HepG2 (cell line): ENCODE results near the gene GLG1. TPM values are rescaled to one million over a fixed set of nuclear protein-coding genes. Genes with fewer than 3 reads are reported as not detected.
A peak's percentile ranks its signal among the peaks of the same experiment; 100 is the strongest.
"Not testable (repeated sequence)": the region's sequence is repeated elsewhere in the genome, so short reads cannot be mapped to it uniquely, and the experiment has no call there.

ENCODE experiments used
- ATAC-seq: fragments of 200-7000 bp; cut with Tn5 transposase; 3 replicates; pipeline ENCODE4 v1.9.1; 2020; ENCODE audit warnings: mild to moderate bottlenecking, moderate library complexity
- BruUV-seq: library from RNA; stranded (reverse); fragments of 400-500 nt; replicated peaks from 2 replicates; lab custom pipeline; 2021; lab: Mats Ljungman, UMichigan
- CTCF ChIA-PET: fragments of 300-600 bp; formaldehyde crosslinking; extraction: SDS; loops from one replicate; lab custom pipeline; 2021; ENCODE audit warnings: low total read pairs, inconsistent platforms, low intra/inter-chr PET ratio; lab: Yijun Ruan, JAX
- POLR2A ChIA-PET: fragments of 350-600 bp; sonication (Branson Sonifier 250); formaldehyde crosslinking; loops from one replicate; lab custom pipeline; 2020; ENCODE audit warnings: antibody characterized with exemption, inconsistent platforms; lab: Yijun Ruan, JAX
- DNase-seq: peaks from one replicate; pipeline ENCODE4 v3.0.0-alpha.2; 2015; ENCODE audit warnings: low spot score
- FAIRE-seq: peaks from 3 replicates; lab custom pipeline; 2011; peaks lifted over from hg19 to GRCh38; lab: Jason Lieb, UNC
- H2AFZ ChIP-seq: one replicate; pipeline ENCODE4 v1.6.1; 2011; ENCODE audit warnings: low read length, inconsistent platforms
- H3K27ac ChIP-seq: fragments of 300-600 bp; 3 replicates; pipeline ENCODE4 v1.8.0; 2011; ENCODE audit warnings: mixed run types, mild to moderate bottlenecking, mixed read lengths, low read length, inconsistent platforms; ENCODE audit not compliant: insufficient read depth; ENCODE audit errors: extremely low read length
- H3K27me3 ChIP-seq, 2 experiments: fragments of 200-600 bp in 1 of 2; 2 replicates in 1 of 2; 3 replicates in 1 of 2; pipeline versions ENCODE4 v1.6.0 to v1.8.0; 2011; ENCODE audit warnings: low read length in 2 of 2, mild to moderate bottlenecking in 2 of 2, moderate library complexity in 2 of 2, inconsistent platforms in 1 of 2; ENCODE audit not compliant: insufficient read depth in 2 of 2, control insufficient read depth in 1 of 2
- H3K36me3 ChIP-seq, 2 experiments: fragments of 200-600 bp in 1 of 2; replicated peaks in 1 of 2; 2 replicates in 1 of 2; 3 replicates in 1 of 2; pipeline versions ENCODE4 v1.5.1 to v1.8.0; 2011; ENCODE audit warnings: low read length in 2 of 2, inconsistent platforms in 1 of 2; ENCODE audit not compliant: insufficient read depth in 2 of 2, control insufficient read depth in 1 of 2
- H3K4me1 ChIP-seq: 2 replicates; pipeline ENCODE4 v1.5.1; 2012; ENCODE audit warnings: low read length, inconsistent platforms; ENCODE audit not compliant: insufficient read depth
- H3K4me2 ChIP-seq: 2 replicates; pipeline ENCODE4 v1.6.0; 2011; ENCODE audit warnings: low read depth, low read length, inconsistent platforms
- H3K4me3 ChIP-seq, 3 experiments: fragments of 200-600 bp in 1 of 3; sonication (generic), shearing (Covaris generic) in 1 of 3; replicated peaks in 1 of 3; 2 replicates each; pipeline ENCODE4 v1.5.1; 2011 to 2016; ENCODE audit warnings: low read length in 3 of 3, inconsistent platforms in 2 of 3, low read depth in 2 of 3, mild to moderate bottlenecking in 2 of 3, control low read depth in 1 of 3, mixed read lengths in 1 of 3; ENCODE audit not compliant: insufficient read depth in 1 of 3
- H3K79me2 ChIP-seq: one replicate; pipeline ENCODE4 v1.6.1; 2011; ENCODE audit warnings: low read length, inconsistent platforms; ENCODE audit not compliant: insufficient read depth
- H3K9ac ChIP-seq: 2 replicates; pipeline ENCODE4 v1.6.0; 2011; ENCODE audit warnings: mild to moderate bottlenecking, low read depth, low read length, inconsistent platforms; ENCODE audit not compliant: insufficient read depth
- H3K9me3 ChIP-seq: 2 replicates; pipeline ENCODE4 v1.5.1; 2012; ENCODE audit warnings: mild to moderate bottlenecking, low read length
- H4K20me1 ChIP-seq: 2 replicates; pipeline ENCODE4 v1.6.0; 2011; ENCODE audit warnings: inconsistent platforms, mild to moderate bottlenecking, low read length, moderate library complexity; ENCODE audit not compliant: insufficient read depth
- CC2D1A ChIP-seq: sonication (generic); formaldehyde crosslinking; IDR thresholded peaks from 2 replicates; pipeline ENCODE4 v1.8.1; 2023; ENCODE audit warnings: mild to moderate bottlenecking, missing genetic modification reagents
- DRAP1 ChIP-seq: IDR thresholded peaks from 2 replicates; pipeline ENCODE4 v1.6.1; 2016; ENCODE audit warnings: missing genetic modification reagents, missing compliant biosample characterization
- EP300 ChIP-seq, 3 experiments: sonication (generic) in 1 of 3; formaldehyde crosslinking in 1 of 3; IDR thresholded peaks; 2 replicates each; pipeline versions ENCODE4 v1.5.1 to v1.6.1; 2011 to 2020; ENCODE audit warnings: low read depth in 2 of 3, low read length in 2 of 3, borderline replicate concordance in 1 of 3, improper control_type of control experiment in 1 of 3, mild to moderate bottlenecking in 1 of 3, missing genetic modification reagents in 1 of 3, moderate library complexity in 1 of 3
- GTF2F1 ChIP-seq: fragments of 150-350 bp; IDR thresholded peaks from 2 replicates; pipeline ENCODE4 v1.6.1; 2014; ENCODE audit warnings: low read length
- MAFF ChIP-seq: IDR thresholded peaks from 2 replicates; pipeline ENCODE4 v1.6.1; 2011; ENCODE audit warnings: low read depth, low read length, improper control_type of control experiment
- MAFK ChIP-seq, 2 experiments: IDR thresholded peaks in 1 of 2; conservative IDR thresholded peaks in 1 of 2; 2 replicates each; pipeline ENCODE4 v1.6.1; 2011; ENCODE audit warnings: improper control_type of control experiment in 2 of 2, low read length in 2 of 2
- WGBS: methylation state at CpG from one replicate; pipeline ENCODE4 v1.1.6; 2017; ENCODE audit warnings: low lambda C conversion rate; 5-methylcytosine and 5-hydroxymethylcytosine counted together
- in situ Hi-C: cut with HindIII; loops from 2 replicates; pipeline ENCODE4 v1.10.0; 2017; ENCODE audit warnings: low pct_unique_long_range_greater_than_20kb; ENCODE audit not compliant: extremely low pct_ligation_motif_present
- intact Hi-C: fragments of 100-400 bp; cut with micrococcal nuclease; formaldehyde crosslinking; loops from one replicate; pipeline ENCODE4 v1.10.0; 2022; ENCODE audit not compliant: unreplicated experiment
- polyA plus RNA-seq, 8 experiments: library from polyadenylated mRNA; depleted of rRNA in 3 of 8; stranded (reverse) in 7 of 8; unstranded in 1 of 8; fragments of >200 nt; fragmentation: Illumina TruSeq in 4 of 8; extraction: Trizol in 4 of 8; gene quantifications; 2 replicates each; pipeline versions ENCODE4 v1.2.1 to v1.2.3, GENCODE V29; 2011 to 2016; ENCODE audit warnings: low read depth in 4 of 8, missing spikeins in 1 of 8, mixed read lengths in 1 of 8; ENCODE audit not compliant: insufficient read depth in 1 of 8
- total RNA-seq, 5 experiments: library from RNA; depleted of rRNA; stranded (reverse); fragments of >200 nt; fragmentation: Illumina TruSeq; extraction: Trizol; gene quantifications; 2 replicates each; pipeline ENCODE4 v1.2.3, GENCODE V29; 2016; ENCODE audit warnings: low read depth in 1 of 5
- TF ChIP-seq, protein P1 (sequence below): sonication (generic); formaldehyde crosslinking; conservative IDR thresholded peaks from 2 replicates; pipeline ENCODE4 v1.8.0; 2022; ENCODE audit warnings: low read depth, missing genetic modification reagents
- TF ChIP-seq, protein P2 (sequence below), 2 experiments: sonication (generic) in 1 of 2; formaldehyde crosslinking in 1 of 2; IDR thresholded peaks; 2 replicates each; pipeline versions ENCODE4 v1.4.0 to v1.6.1; 2018 to 2020; ENCODE audit warnings: missing genetic modification reagents in 2 of 2, borderline replicate concordance in 1 of 2, low read depth in 1 of 2, mild to moderate bottlenecking in 1 of 2, missing biosample characterization in 1 of 2

The GLG1 gene
- total and polyA plus RNA-seq, 2 of the 13 experiments (the other 11 are each of a cell fraction or from before 2014, with no cell fraction given) = 87.7 to 141 TPM

- TF ChIP-seq, protein P1, sequence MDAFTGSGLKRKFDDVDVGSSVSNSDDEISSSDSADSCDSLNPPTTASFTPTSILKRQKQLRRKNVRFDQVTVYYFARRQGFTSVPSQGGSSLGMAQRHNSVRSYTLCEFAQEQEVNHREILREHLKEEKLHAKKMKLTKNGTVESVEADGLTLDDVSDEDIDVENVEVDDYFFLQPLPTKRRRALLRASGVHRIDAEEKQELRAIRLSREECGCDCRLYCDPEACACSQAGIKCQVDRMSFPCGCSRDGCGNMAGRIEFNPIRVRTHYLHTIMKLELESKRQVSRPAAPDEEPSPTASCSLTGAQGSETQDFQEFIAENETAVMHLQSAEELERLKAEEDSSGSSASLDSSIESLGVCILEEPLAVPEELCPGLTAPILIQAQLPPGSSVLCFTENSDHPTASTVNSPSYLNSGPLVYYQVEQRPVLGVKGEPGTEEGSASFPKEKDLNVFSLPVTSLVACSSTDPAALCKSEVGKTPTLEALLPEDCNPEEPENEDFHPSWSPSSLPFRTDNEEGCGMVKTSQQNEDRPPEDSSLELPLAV (CRISPR knock-in tag) = no peak
- TF ChIP-seq EP300 (IDR thresholded peaks at IDR 0.05; ENCODE audit: low read depth in 2 of 2, low read length in 2 of 2) (no peak), EP300 (CRISPR knock-in tag; IDR thresholded peaks at IDR 0.05; ENCODE audit: borderline replicate concordance) (no peak), DRAP1 (CRISPR knock-in tag) (no peak), GTF2F1 (no peak), CC2D1A (CRISPR knock-in tag) (no peak)
- TF ChIP-seq, protein P2, sequence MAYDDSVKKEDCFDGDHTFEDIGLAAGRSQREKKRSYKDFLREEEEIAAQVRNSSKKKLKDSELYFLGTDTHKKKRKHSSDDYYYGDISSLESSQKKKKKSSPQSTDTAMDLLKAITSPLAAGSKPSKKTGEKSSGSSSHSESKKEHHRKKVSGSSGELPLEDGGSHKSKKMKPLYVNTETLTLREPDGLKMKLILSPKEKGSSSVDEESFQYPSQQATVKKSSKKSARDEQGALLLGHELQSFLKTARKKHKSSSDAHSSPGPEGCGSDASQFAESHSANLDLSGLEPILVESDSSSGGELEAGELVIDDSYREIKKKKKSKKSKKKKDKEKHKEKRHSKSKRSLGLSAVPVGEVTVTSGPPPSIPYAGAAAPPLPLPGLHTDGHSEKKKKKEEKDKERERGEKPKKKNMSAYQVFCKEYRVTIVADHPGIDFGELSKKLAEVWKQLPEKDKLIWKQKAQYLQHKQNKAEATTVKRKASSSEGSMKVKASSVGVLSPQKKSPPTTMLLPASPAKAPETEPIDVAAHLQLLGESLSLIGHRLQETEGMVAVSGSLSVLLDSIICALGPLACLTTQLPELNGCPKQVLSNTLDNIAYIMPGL (CRISPR knock-in tag; IDR thresholded peaks at IDR 0.05; ENCODE audit: borderline replicate concordance in 1 of 2, low read depth in 1 of 2) = no peak
Measured at GRCh38 chr16:74524117-74524516, 82.8 kb downstream of the GLG1 start (continued).

GRCh38 chr16:74523706-74524105 is 83.2 kb downstream of the GLG1 start:
- POLR2A ChIA-PET, H3K4me1 ChIP-seq, FAIRE-seq, BruUV-seq, in situ Hi-C loops, H3K4me2 ChIP-seq, H3K9ac ChIP-seq, ATAC-seq, CTCF ChIA-PET, DNase-seq, H3K79me2 ChIP-seq, intact Hi-C loops, H3K4me3 ChIP-seq, H2AFZ ChIP-seq, H4K20me1 ChIP-seq, H3K27ac ChIP-seq, H3K27me3 ChIP-seq: not testable (repeated sequence)
- 98% methylated on average over 3 of the region's 3 CpGs for whole genome bisulfite sequencing
- TF ChIP-seq MAFF (peak; percentile 77), MAFK (conservative IDR thresholded peaks at IDR 0.05 in 1 of 2, IDR thresholded peaks at IDR 0.05 in 1 of 2; ENCODE audit: low read length in 2 of 2) (peak; percentile 62 to 87; a peak in 3 of 4 replicates)
- peaks cover 4 to 22% of the 10 kb centered on the region in 2 experiments for H3K36me3 ChIP-seq
- H3K9me3 ChIP-seq = peaks cover 14% of the 10 kb centered on the region; the same call in 1 of the 2 replicates
